GM21723 (cell line): ENCODE measurements around the gene MFRP.

Source experiments
- ATAC-seq: cut with Tn5 transposase; IDR thresholded peaks from one replicate; pipeline ENCODE4 v1.9.1; 2021; ENCODE audit warnings: mild to moderate bottlenecking, moderate library complexity; ENCODE audit not compliant: unreplicated experiment

Gene MFRP

GRCh38 chr11:119298726-119299125 is 47.8 kb downstream of the MFRP start:
- no peak for ATAC-seq

DNA sequence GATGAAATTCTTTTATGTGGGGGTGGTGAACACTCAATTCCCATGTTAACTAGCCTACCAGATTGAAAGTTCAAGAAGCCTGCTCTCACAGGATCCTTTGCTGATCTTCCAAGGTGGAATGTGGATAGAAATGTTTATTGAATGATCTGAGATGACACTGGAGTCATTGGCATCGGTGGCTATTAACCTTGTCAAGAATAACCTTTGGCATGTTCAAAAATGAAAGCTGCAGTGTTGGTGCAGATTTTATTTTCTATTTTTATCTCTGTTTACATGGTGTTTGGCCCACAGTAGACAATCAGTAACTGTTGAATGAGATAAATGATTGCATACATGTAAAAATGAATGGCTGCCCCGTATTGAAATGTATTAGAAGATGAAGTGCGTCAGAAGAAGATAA is 48.6 kb downstream of the MFRP start:
- ATAC-seq: no peak

DNA sequence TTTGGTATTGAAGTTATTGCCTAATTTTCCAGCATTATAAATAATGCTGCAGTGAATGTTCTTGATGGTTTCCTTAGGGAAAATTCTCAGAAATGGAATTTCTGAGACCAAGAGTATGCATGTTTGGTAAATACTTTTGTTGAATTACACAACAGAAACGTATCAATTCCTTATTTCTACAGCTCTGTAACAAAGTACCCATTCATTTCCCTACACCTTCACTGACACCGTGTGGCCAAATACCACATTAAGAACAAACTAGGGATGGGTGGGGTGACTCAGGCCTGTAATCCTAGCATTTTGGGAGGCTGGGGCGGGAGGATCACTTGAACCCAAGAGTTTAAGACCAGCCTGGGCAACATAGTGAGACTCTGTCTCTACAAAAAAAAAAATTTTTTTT is 51.3 kb downstream of the MFRP start:
- no peak for ATAC-seq

- ATAC-seq: no peak
Measured at GRCh38 chr11:119293461-119293860, 53.0 kb downstream of the MFRP start.

GRCh38 chr11:119290894-119291497 is 55.5 kb downstream of the MFRP start:
- ATAC-seq: no peak
